H9 (cell line): Measurements from ENCODE around the gene LYPLA2. TPM values are rescaled to one million over a fixed set of nuclear protein-coding genes. Genes with fewer than 3 reads are reported as not detected.

Experiments used
- DNase-seq: peaks from one replicate; pipeline ENCODE4 v3.0.0-alpha.2; 2017
- H2AFZ ChIP-seq: one replicate; pipeline ENCODE4 v1.6.1; 2013; ENCODE audit warnings: mild to moderate bottlenecking, low read length, control low read depth, moderate library complexity
- H2AK5ac ChIP-seq: 2 replicates; pipeline ENCODE4 v1.6.1; 2013; ENCODE audit warnings: low read length, control low read depth, mixed read lengths; ENCODE audit not compliant: insufficient read length
- H2BK120ac ChIP-seq: one replicate; pipeline ENCODE4 v1.6.1; 2013; ENCODE audit warnings: low read depth, mild to moderate bottlenecking, low read length, control low read depth, inconsistent platforms; ENCODE audit not compliant: poor library complexity, severe bottlenecking
- H2BK12ac ChIP-seq: 2 replicates; pipeline ENCODE4 v1.6.1; 2013; ENCODE audit warnings: low read length, control low read depth, mixed read lengths, low read depth; ENCODE audit not compliant: insufficient read length
- H2BK15ac ChIP-seq: 2 replicates; pipeline ENCODE4 v1.6.1; 2013; ENCODE audit warnings: low read depth, low read length, control low read depth
- H2BK20ac ChIP-seq: one replicate; pipeline ENCODE4 v1.6.1; 2013; ENCODE audit warnings: low read depth, mild to moderate bottlenecking, low read length, control low read depth, inconsistent platforms; ENCODE audit not compliant: poor library complexity, severe bottlenecking
- H2BK5ac ChIP-seq: 2 replicates; pipeline ENCODE4 v1.6.1; 2013; ENCODE audit warnings: low read length, control low read depth, mixed read lengths; ENCODE audit not compliant: insufficient read length
- H3K14ac ChIP-seq: 2 replicates; pipeline ENCODE4 v1.6.1; 2013; ENCODE audit warnings: low read length, control low read depth; ENCODE audit not compliant: insufficient read depth
- H3K18ac ChIP-seq: 2 replicates; pipeline ENCODE4 v1.6.1; 2013; ENCODE audit warnings: low read depth, mild to moderate bottlenecking, mixed read lengths, low read length, control low read depth; ENCODE audit not compliant: insufficient read length
- H3K23ac ChIP-seq: 2 replicates; pipeline ENCODE4 v1.6.1; 2013; ENCODE audit warnings: low read length, control low read depth, mixed read lengths, low read depth; ENCODE audit not compliant: insufficient read length
- H3K23me2 ChIP-seq: 2 replicates; pipeline ENCODE4 v1.6.1; 2013; ENCODE audit warnings: low read depth, mild to moderate bottlenecking, mixed read lengths, low read length, control low read depth; ENCODE audit not compliant: insufficient read length, poor library complexity, severe bottlenecking
- H3K27ac ChIP-seq: 2 replicates; pipeline ENCODE4 v1.5.1; 2013; ENCODE audit warnings: low read length, control low read depth, mixed read lengths, low read depth; ENCODE audit not compliant: insufficient read length
- H3K27me3 ChIP-seq: 2 replicates; pipeline ENCODE4 v1.6.1; 2013; ENCODE audit warnings: low read length, control low read depth, inconsistent platforms; ENCODE audit not compliant: insufficient read depth
- H3K4ac ChIP-seq: 2 replicates; pipeline ENCODE4 v1.6.1; 2013; ENCODE audit warnings: low read depth, mild to moderate bottlenecking, control low read depth, inconsistent platforms, low read length, moderate library complexity
- H3K4me1 ChIP-seq: 2 replicates; pipeline ENCODE4 v1.6.1; 2013; ENCODE audit warnings: low read length, control low read depth, inconsistent platforms; ENCODE audit not compliant: insufficient read depth
- H3K4me2 ChIP-seq: 2 replicates; pipeline ENCODE4 v1.6.1; 2013; ENCODE audit warnings: low read length, control low read depth, mixed read lengths; ENCODE audit not compliant: insufficient read length, insufficient read depth
- H3K56ac ChIP-seq: 2 replicates; pipeline ENCODE4 v1.6.1; 2013; ENCODE audit warnings: low read depth, mild to moderate bottlenecking, mixed read lengths, low read length, control low read depth; ENCODE audit not compliant: insufficient read length
- H3K79me1 ChIP-seq: 2 replicates; pipeline ENCODE4 v1.6.1; 2013; ENCODE audit warnings: low read depth, mild to moderate bottlenecking, moderate library complexity, low read length, control low read depth, inconsistent platforms; ENCODE audit not compliant: insufficient read depth, poor library complexity, severe bottlenecking
- H3K79me2 ChIP-seq: 2 replicates; pipeline ENCODE4 v1.6.1; 2013; ENCODE audit warnings: low read length, control low read depth, inconsistent platforms; ENCODE audit not compliant: insufficient read depth
- H3K9ac ChIP-seq: 2 replicates; pipeline ENCODE4 v1.6.1; 2013; ENCODE audit warnings: low read length, control low read depth, mixed read lengths; ENCODE audit not compliant: insufficient read length; ENCODE audit errors: extremely low read depth
- H3K9me3 ChIP-seq: one replicate; pipeline ENCODE4 v1.6.1; 2013; ENCODE audit warnings: low read depth, low read length, inconsistent platforms; ENCODE audit not compliant: control insufficient read depth
- H3T11ph ChIP-seq: one replicate; pipeline ENCODE4 v1.6.1; 2013; ENCODE audit warnings: mild to moderate bottlenecking, low read length, control low read depth, inconsistent platforms
- H4K20me1 ChIP-seq: one replicate; pipeline ENCODE4 v1.6.1; 2013; ENCODE audit not compliant: control insufficient read depth, insufficient read length, insufficient read depth
- H4K5ac ChIP-seq: 2 replicates; pipeline ENCODE4 v1.6.1; 2013; ENCODE audit warnings: low read depth, mild to moderate bottlenecking, mixed read lengths, low read length, control low read depth; ENCODE audit not compliant: insufficient read length
- H4K8ac ChIP-seq: replicated peaks from 2 replicates; pipeline ENCODE4 v1.6.1; 2013; ENCODE audit warnings: low read length, control low read depth, mixed read lengths, low read depth; ENCODE audit not compliant: insufficient read length
- H4K91ac ChIP-seq: 2 replicates; pipeline ENCODE4 v1.6.1; 2013; ENCODE audit warnings: low read depth, mild to moderate bottlenecking, moderate library complexity, mixed read lengths, low read length, control low read depth; ENCODE audit not compliant: insufficient read length
- H3K27ac Mint-ChIP-seq, 3 experiments: 2 replicates in 2 of 3; 3 replicates in 1 of 3; pipeline ENCODE4 v1.8.0; 2020 to 2021; ENCODE audit warnings: mixed read lengths in 3 of 3, mild to moderate bottlenecking in 1 of 3, moderate library complexity in 1 of 3
- H3K27me3 Mint-ChIP-seq: 2 replicates; pipeline ENCODE4 v1.8.0; 2021; ENCODE audit warnings: low read depth, mild to moderate bottlenecking, moderate library complexity, mixed read lengths
- H3K36me3 Mint-ChIP-seq, 3 experiments: 2 replicates in 2 of 3; 3 replicates in 1 of 3; pipeline ENCODE4 v1.8.0; 2020 to 2021; ENCODE audit warnings: low read depth in 3 of 3, mixed read lengths in 3 of 3; ENCODE audit not compliant: insufficient read depth in 1 of 3
- H3K4me1 Mint-ChIP-seq, 2 experiments: 2 replicates each; pipeline ENCODE4 v1.8.0; 2020; ENCODE audit warnings: mixed read lengths in 2 of 2
- H3K4me3 Mint-ChIP-seq, 2 experiments: 2 replicates in 1 of 2; 3 replicates in 1 of 2; pipeline ENCODE4 v1.8.0; 2020 to 2021; ENCODE audit warnings: mild to moderate bottlenecking in 2 of 2, mixed read lengths in 2 of 2, moderate library complexity in 1 of 2
- H3K9me3 Mint-ChIP-seq, 2 experiments: 2 replicates in 1 of 2; 3 replicates in 1 of 2; pipeline ENCODE4 v1.8.0; 2020; ENCODE audit warnings: mild to moderate bottlenecking in 2 of 2, mixed read lengths in 2 of 2, moderate library complexity in 1 of 2
- WGBS: extraction: QIAGEN DNeasy Blood & Tissue Kit; methylation state at CpG from one replicate; pipeline ENCODE4 v1.1.7; 2013; ENCODE audit warnings: missing lambda C conversion rate, low lambda C conversion rate, mixed read lengths; ENCODE audit not compliant: insufficient read length; ENCODE audit errors: extremely low coverage; 5-methylcytosine and 5-hydroxymethylcytosine counted together
- total RNA-seq: library from RNA; stranded (reverse); gene quantifications from 2 replicates; pipeline ENCODE4 v1.2.1, GENCODE V29; 2021
- TF ChIP-seq, protein P1 (sequence below): fragments of 200-600 bp; sonication (generic); conservative IDR thresholded peaks from 3 replicates; pipeline ENCODE4 v1.8.0; 2021; ENCODE audit warnings: antibody characterized with exemption, mild to moderate bottlenecking

LYPLA2 gene
- total RNA-seq, 1 experiment from 2014 or later = 118 TPM

DNA sequence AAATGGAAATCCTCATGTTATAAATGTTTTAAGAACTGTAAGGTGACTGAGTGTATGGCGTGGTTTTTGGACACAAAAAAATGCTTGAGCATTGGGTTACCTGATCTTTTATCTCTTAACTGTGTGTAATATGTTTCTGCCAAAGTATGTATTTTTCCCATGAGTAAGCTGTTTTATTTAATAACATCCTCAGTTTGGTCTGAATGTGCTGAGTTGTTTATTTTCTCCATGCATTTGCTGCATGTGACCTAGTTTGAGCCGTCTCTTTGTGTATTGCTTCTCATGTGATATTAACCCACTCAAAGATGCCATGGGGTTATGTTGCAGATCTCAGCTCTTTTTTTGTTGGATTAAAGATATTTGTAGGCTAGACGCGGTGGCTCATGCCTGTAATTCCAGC lies 6.1 kb upstream of the LYPLA2 start:
- Histone ChIP-seq H4K20me1 (no peaks in the 10 kb centered on the region), H4K5ac (no peak overlapping the region), H2BK5ac (no peak overlapping the region), H3K4ac (no peak overlapping the region), H3K27ac (no peak overlapping the region), H3K23me2 (no peaks in the 10 kb centered on the region), H2BK15ac (no peak overlapping the region), H3K18ac (no peak overlapping the region), H3K9ac (no peak overlapping the region), H3K27me3 (no peaks in the 10 kb centered on the region), H3K9me3 (no peaks in the 10 kb centered on the region), H2BK12ac (no peak overlapping the region), H2BK120ac (no peak overlapping the region), H4K91ac (no peak overlapping the region), H3K56ac (no peak overlapping the region), H4K8ac (no peak overlapping the region), H3K4me2 (no peak overlapping the region), H3K79me1 (peaks cover 4% of the 10 kb centered on the region), H2BK20ac (no peak overlapping the region), H3K4me1 (no peaks in the 10 kb centered on the region), H3K23ac (no peak overlapping the region), H2AFZ (no peak overlapping the region), H2AK5ac (no peak overlapping the region), H3T11ph (no peak overlapping the region), H3K79me2 (peaks cover 1% of the 10 kb centered on the region; the same call in 1 of the 2 replicates), H3K14ac (no peak overlapping the region)
- H3K9me3 Mint-ChIP-seq = no peaks in the 10 kb centered on the region
- DNase-seq = no peak
- no peaks in the 10 kb centered on the region for H3K27me3 Mint-ChIP-seq
- TF ChIP-seq, protein P1, sequence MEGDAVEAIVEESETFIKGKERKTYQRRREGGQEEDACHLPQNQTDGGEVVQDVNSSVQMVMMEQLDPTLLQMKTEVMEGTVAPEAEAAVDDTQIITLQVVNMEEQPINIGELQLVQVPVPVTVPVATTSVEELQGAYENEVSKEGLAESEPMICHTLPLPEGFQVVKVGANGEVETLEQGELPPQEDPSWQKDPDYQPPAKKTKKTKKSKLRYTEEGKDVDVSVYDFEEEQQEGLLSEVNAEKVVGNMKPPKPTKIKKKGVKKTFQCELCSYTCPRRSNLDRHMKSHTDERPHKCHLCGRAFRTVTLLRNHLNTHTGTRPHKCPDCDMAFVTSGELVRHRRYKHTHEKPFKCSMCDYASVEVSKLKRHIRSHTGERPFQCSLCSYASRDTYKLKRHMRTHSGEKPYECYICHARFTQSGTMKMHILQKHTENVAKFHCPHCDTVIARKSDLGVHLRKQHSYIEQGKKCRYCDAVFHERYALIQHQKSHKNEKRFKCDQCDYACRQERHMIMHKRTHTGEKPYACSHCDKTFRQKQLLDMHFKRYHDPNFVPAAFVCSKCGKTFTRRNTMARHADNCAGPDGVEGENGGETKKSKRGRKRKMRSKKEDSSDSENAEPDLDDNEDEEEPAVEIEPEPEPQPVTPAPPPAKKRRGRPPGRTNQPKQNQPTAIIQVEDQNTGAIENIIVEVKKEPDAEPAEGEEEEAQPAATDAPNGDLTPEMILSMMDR = no peak
- H3K4me3 Mint-ChIP-seq = no peak overlapping the region
- peaks cover 34 to 72% (median 56%) of the 10 kb centered on the region in 3 experiments for H3K36me3 Mint-ChIP-seq
- WGBS = no CpG with 5 or more reads among the region's 4 CpGs
- no peak overlapping the region for H3K27ac Mint-ChIP-seq
- H3K4me1 Mint-ChIP-seq = peaks cover 2 to 4% of the 10 kb centered on the region in 2 experiments; a peak in 2 of 4 replicates
